SHP77 (cell line): ENCODE measurements around the gene CAPS.

Source experiments
- DNase-seq, 2 experiments: peaks; one replicate each; lab custom pipeline; 2025; lab: John Stamatoyannopoulos, UW

The CAPS gene

GRCh38 chr19:5934774-5935472 is 20.9 kb downstream of the CAPS start:
- no peak for DNase-seq

- DNase-seq, result no peak
These were observed 21.6 kb downstream of the CAPS start for GRCh38 chr19:5935473-5936291.

- DNase-seq, result no peak
These were observed 22.2 kb downstream of the CAPS start for GRCh38 chr19:5936292-5936592.

GRCh38 chr19:5937550-5937949 is 23.5 kb downstream of the CAPS start:
- no peak for DNase-seq

- DNase-seq, result no peak
These were observed 26.5 kb downstream of the CAPS start for GRCh38 chr19:5940260-5941208.

GRCh38 chr19:5941673-5942072 is 27.6 kb downstream of the CAPS start:
- no peak for DNase-seq

- no peak for DNase-seq
These were observed 29.0 kb downstream of the CAPS start for GRCh38 chr19:5943045-5943444.

- no peak for DNase-seq
These were observed 29.6 kb downstream of the CAPS start for GRCh38 chr19:5943623-5944022.

GRCh38 chr19:5947435-5947834 is 33.4 kb downstream of the CAPS start:
- DNase-seq, result no peak

GRCh38 chr19:5948752-5949564 is 34.9 kb downstream of the CAPS start:
- no peak for DNase-seq

- peak; percentile 64 to 68 for DNase-seq
These were observed 35.8 kb downstream of the CAPS start for GRCh38 chr19:5949792-5950305.

- no peak for DNase-seq
These were observed 36.7 kb downstream of the CAPS start for GRCh38 chr19:5950741-5951140.

- DNase-seq, result peak in 1 of 2 experiments; percentile 26
These were observed 37.3 kb downstream of the CAPS start for GRCh38 chr19:5951338-5951861.

GRCh38 chr19:5952193-5953029 is 38.4 kb downstream of the CAPS start:
- DNase-seq, result peak in 1 of 2 experiments; percentile 28

- DNase-seq, result no peak
These were observed 39.1 kb downstream of the CAPS start for GRCh38 chr19:5953030-5953589.

- DNase-seq, result peak in 1 of 2 experiments; percentile 11
These were observed 39.7 kb downstream of the CAPS start for GRCh38 chr19:5953680-5954213.

- peak; percentile 45 to 56 for DNase-seq
These were observed 40.2 kb downstream of the CAPS start for GRCh38 chr19:5954293-5954692.

GRCh38 chr19:5955636-5955935 is 41.5 kb downstream of the CAPS start:
- no peak for DNase-seq

GRCh38 chr19:5956323-5956722 is 42.3 kb downstream of the CAPS start:
- no peak for DNase-seq

GRCh38 chr19:5956728-5957127 is 42.7 kb downstream of the CAPS start:
- DNase-seq, result no peak
